CD4-positive, alpha-beta T cell (primary cell): ENCODE results near the gene MEGF8. TPM values are rescaled to one million over a fixed set of nuclear protein-coding genes. Genes with fewer than 3 reads are reported as not detected.

Experiments
- ATAC-seq: fragments of 200-7000 bp; cut with Tn5 transposase; one replicate; pipeline ENCODE4 v1.10.0; 2022; ENCODE audit warnings: mild to moderate bottlenecking; ENCODE audit not compliant: poor library complexity
- CTCF ChIA-PET: fragments of 350-600 bp; sonication (Branson Sonifier 250); formaldehyde crosslinking; loops from one replicate; lab custom pipeline; 2021; ENCODE audit warnings: antibody characterized with exemption, inconsistent platforms; lab: Charles Lee
- POLR2A ChIA-PET: fragments of 350-600 bp; sonication (Branson Sonifier 250); formaldehyde crosslinking; loops from one replicate; lab custom pipeline; 2021; ENCODE audit warnings: antibody characterized with exemption, inconsistent platforms; lab: Charles Lee
- DNase-seq, 14 experiments: peaks; one replicate each; pipeline ENCODE4 v3.0.0-alpha.2; 2013 to 2020; ENCODE audit warnings: mixed read lengths in 2 of 14
- H3K27ac ChIP-seq, 2 donors: one replicate each; pipeline versions ENCODE4 v1.5.1 to v1.7.0; 2013; ENCODE audit warnings: low read length in 2 of 2, low read depth in 1 of 2, mild to moderate bottlenecking in 1 of 2
- H3K27me3 ChIP-seq, 2 experiments: 1 replicate in 1 of 2; 2 replicates in 1 of 2; pipeline versions ENCODE4 v1.6.1 to v1.7.0; 2013; ENCODE audit warnings: low read length in 2 of 2, control low read depth in 1 of 2, mild to moderate bottlenecking in 1 of 2, moderate library complexity in 1 of 2; ENCODE audit not compliant: insufficient read depth in 2 of 2, control insufficient read depth in 1 of 2
- H3K36me3 ChIP-seq: one replicate; pipeline ENCODE4 v1.6.1; 2013; ENCODE audit warnings: low read length, control low read depth; ENCODE audit not compliant: insufficient read depth
- H3K4me1 ChIP-seq: one replicate; pipeline ENCODE4 v1.6.1; 2013; ENCODE audit warnings: low read length, control low read depth; ENCODE audit not compliant: insufficient read depth
- H3K4me3 ChIP-seq: one replicate; pipeline ENCODE4 v1.5.1; 2013; ENCODE audit warnings: mild to moderate bottlenecking, low read length, moderate library complexity
- H3K9me3 ChIP-seq, 2 experiments: 1 replicate in 1 of 2; 2 replicates in 1 of 2; pipeline versions ENCODE4 v1.6.1 to v1.7.0; 2013; ENCODE audit warnings: low read length in 2 of 2, mild to moderate bottlenecking in 2 of 2, control low read depth in 1 of 2, moderate library complexity in 1 of 2; ENCODE audit not compliant: control insufficient read depth in 1 of 2, insufficient read depth in 1 of 2
- H3K27ac Mint-ChIP-seq: one replicate; pipeline ENCODE4 v1.8.0; 2020; ENCODE audit warnings: mixed read lengths
- H3K27me3 Mint-ChIP-seq: one replicate; pipeline ENCODE4 v1.8.0; 2021; ENCODE audit warnings: mixed read lengths
- H3K36me3 Mint-ChIP-seq: one replicate; pipeline ENCODE4 v1.8.0; 2021; ENCODE audit warnings: low read depth, mixed read lengths
- H3K4me1 Mint-ChIP-seq: one replicate; pipeline ENCODE4 v1.8.0; 2021; ENCODE audit warnings: low read depth, mixed read lengths
- H3K4me3 Mint-ChIP-seq: one replicate; pipeline ENCODE4 v1.8.0; 2020; ENCODE audit warnings: mild to moderate bottlenecking, mixed read lengths
- H3K9me3 Mint-ChIP-seq: one replicate; pipeline ENCODE4 v1.8.0; 2020; ENCODE audit warnings: mixed read lengths
- intact Hi-C, 2 experiments: fragments of 100-400 bp; cut with DNase I in 1 of 2; cut with micrococcal nuclease in 1 of 2; formaldehyde crosslinking; loops; one replicate each; pipeline versions ENCODE4 v1.15.1 to v1.9.0; 2023 to 2025; cut with DNase I, micrococcal nuclease
- total RNA-seq, 174 experiments: library from RNA in 2 of 174; stranded (reverse) in 2 of 174; gene quantifications; one replicate each; pipeline ENCODE4 v1.2.3 and lab custom pipeline; 2021 to 2026
- TF ChIP-seq, protein P1 (sequence below): fragments of 200-600 bp; IDR thresholded peaks from one replicate; pipeline ENCODE4 v1.8.0; 2022; ENCODE audit warnings: antibody characterized with exemption, mild to moderate bottlenecking

The MEGF8 gene
- total RNA-seq, 2 experiments from 2014 or later = 4.1 to 4.2 TPM

DNA sequence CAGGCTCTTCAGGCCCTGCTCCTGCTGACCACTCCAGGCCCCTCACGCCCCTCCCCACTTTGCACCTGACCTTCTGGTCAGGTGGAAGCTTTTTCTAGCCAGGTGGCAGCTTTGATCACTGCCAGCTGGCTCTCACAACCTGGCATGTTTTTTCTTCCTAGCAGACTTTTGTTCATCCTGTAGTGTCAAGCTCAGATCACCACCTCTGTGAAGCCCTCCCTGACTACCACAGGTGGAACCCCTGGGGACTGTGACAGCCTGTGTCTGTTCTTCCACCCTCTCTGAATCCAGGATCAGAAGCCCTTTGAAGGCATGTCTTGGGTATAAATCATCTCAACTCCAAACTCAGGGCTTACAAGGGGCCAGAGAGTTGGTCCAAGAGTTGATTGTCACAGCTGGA, 75.0 kb downstream of the MEGF8 start:
- H3K36me3 Mint-ChIP-seq = peaks cover 4% of the 10 kb centered on the region
- H3K4me3 ChIP-seq = no peak overlapping the region
- intact Hi-C loops = loop anchor here in 1 of 2 experiments (10.0 kb wide), 1 partner anchor 286 kb away; no protein-coding TSS in a partner anchor
- DNase-seq (no peak), ATAC-seq (no peak)
- H3K4me1 ChIP-seq = peaks cover 42% of the 10 kb centered on the region
- H3K27ac Mint-ChIP-seq = peak overlapping the region; percentile 49
- no peak overlapping the region for H3K27ac ChIP-seq
- H3K27me3 Mint-ChIP-seq = no peaks in the 10 kb centered on the region
- ChIA-PET CTCF (interaction anchor here (1.1 kb wide), 1 partner anchor 13 kb away, joined by 3 read pairs; no protein-coding TSS in a partner anchor), POLR2A (interaction anchor here (0.6 to 1.9 kb wide), 3 partner anchors 23 to 605 kb away, joined by 3 to 9 read pairs (median 5); partner anchors contain the start of gene POU2F2)
- H3K4me3 Mint-ChIP-seq = peak overlapping the region; percentile 62
- no peaks in the 10 kb centered on the region for H3K9me3 ChIP-seq
- H3K36me3 ChIP-seq = peaks cover 7% of the 10 kb centered on the region
- H3K9me3 Mint-ChIP-seq = no peaks in the 10 kb centered on the region
- peaks cover 51% of the 10 kb centered on the region for H3K4me1 Mint-ChIP-seq
- TF ChIP-seq, protein P1, sequence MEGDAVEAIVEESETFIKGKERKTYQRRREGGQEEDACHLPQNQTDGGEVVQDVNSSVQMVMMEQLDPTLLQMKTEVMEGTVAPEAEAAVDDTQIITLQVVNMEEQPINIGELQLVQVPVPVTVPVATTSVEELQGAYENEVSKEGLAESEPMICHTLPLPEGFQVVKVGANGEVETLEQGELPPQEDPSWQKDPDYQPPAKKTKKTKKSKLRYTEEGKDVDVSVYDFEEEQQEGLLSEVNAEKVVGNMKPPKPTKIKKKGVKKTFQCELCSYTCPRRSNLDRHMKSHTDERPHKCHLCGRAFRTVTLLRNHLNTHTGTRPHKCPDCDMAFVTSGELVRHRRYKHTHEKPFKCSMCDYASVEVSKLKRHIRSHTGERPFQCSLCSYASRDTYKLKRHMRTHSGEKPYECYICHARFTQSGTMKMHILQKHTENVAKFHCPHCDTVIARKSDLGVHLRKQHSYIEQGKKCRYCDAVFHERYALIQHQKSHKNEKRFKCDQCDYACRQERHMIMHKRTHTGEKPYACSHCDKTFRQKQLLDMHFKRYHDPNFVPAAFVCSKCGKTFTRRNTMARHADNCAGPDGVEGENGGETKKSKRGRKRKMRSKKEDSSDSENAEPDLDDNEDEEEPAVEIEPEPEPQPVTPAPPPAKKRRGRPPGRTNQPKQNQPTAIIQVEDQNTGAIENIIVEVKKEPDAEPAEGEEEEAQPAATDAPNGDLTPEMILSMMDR = no peak
- no peaks in the 10 kb centered on the region for H3K27me3 ChIP-seq

DNA sequence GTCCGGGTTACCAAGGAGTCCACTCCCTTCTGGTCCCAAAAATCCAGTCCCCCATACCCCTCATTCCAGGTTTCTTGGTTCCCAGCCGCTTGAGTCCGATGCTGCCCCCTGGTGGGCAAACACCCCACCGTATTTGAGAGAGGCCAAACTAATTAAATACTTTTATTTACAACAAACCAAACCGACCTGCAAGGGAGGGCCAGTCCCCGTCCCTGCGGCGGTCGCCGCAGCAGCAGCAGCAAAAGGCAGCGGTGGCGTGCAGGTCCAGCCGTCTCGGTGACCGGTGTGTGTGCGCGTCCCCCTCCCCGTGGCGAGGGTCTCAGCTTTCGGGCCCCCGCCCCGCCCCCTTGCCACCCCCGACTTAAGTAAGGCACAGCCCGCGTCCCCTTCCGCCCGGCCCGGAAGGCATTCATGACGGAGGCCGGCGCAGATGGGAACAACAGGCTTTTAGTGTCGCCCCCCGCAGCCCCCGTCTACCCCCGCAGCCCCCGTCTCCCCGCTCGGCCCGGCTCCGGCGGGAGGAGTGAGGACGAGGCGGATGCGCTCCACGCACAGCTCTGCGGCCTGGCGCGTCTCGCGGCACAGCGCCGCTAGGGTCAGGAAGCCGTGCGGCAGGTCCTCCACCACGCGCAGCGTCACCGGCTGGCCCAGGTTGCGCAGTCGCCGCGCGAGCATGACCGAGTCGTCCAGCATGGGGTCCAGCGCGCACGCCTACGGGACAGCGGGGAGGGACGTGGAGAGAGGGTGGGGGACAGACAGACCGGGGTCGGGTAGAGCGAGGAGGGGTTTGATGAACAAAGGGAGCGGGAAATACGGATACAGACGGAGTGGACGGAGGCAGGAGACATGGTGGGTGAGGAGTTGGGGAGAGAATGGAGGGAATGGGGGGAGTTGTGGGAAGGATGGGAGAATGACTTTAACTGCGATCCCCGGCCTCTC, 76.2 kb downstream of the MEGF8 start:
- peak overlapping the region; percentile 90 for H3K4me3 Mint-ChIP-seq
- no peaks in the 10 kb centered on the region for H3K9me3 Mint-ChIP-seq
- Histone ChIP-seq H3K4me1 (peaks cover 37% of the 10 kb centered on the region), H3K36me3 (peaks cover 15% of the 10 kb centered on the region), H3K4me3 (peak overlapping the region; percentile 56), H3K9me3 (no peaks in the 10 kb centered on the region), H3K27ac (peak overlapping the region in 1 of 2 donors; percentile 40), H3K27me3 (no peaks in the 10 kb centered on the region)
- TF ChIP-seq, protein P1 = peak; percentile 77
- ChIA-PET CTCF (interaction anchor here (0.8 to 2.1 kb wide), 8 partner anchors 14 to 300 kb away, joined by 3 to 16 read pairs (median 3); no protein-coding TSS in a partner anchor), POLR2A (interaction anchor here (0.6 to 1.9 kb wide), 4 partner anchors 22 to 269 kb away, joined by 3 to 9 read pairs (median 4); partner anchors contain the start of gene POU2F2)
- H3K27ac Mint-ChIP-seq = peak overlapping the region; percentile 75
- H3K36me3 Mint-ChIP-seq = peaks cover 11% of the 10 kb centered on the region
- no peaks in the 10 kb centered on the region for H3K27me3 Mint-ChIP-seq
- peaks cover 46% of the 10 kb centered on the region for H3K4me1 Mint-ChIP-seq
- intact Hi-C loops = loop anchor here (1.0 to 10.0 kb wide), 2 partner anchors 287 to 293 kb away; no protein-coding TSS in a partner anchor
- ATAC-seq = peak; percentile 68
- DNase-seq = peak; percentile 63 to 90 (median 70)

DNA sequence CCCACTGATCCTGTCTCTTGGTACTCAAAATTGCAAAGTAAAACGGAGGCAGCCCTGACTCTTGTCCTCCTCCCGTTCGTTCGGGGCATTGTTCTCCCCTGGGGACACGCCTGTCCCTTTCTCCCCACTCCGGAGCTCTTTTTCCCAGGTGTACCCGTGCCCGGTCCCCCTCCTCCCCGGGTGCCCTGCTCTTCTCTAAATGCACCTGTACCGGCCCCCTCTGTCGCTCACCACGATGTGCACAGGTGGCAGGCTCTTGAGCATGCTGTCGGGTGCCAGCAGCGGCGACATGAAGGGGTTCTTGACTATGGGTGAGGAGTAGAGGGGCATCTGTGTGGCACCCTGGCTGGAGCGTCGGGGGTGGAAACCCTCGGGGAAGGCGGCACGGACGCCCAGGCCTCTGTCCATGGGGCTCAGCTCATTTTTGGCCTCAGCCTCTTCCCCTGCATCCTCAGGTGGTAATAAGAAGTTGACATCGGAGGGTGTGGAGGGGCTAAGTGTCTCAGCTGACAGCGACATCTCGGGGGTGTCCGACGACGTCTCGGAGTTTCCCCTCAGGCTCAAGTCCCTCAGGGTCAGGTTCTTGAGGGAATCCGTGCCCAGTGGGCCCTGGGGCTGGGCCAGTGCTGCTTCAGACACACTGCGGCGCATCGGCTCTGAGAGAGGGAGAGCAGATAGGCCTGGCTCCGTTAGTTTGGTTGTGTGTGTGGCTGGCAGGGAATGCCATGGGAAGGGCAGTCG, 77.1 kb downstream of the MEGF8 start:
- Mint-ChIP-seq H3K27ac (peak overlapping the region; percentile 75), H3K9me3 (no peaks in the 10 kb centered on the region), H3K4me1 (peaks cover 37% of the 10 kb centered on the region), H3K36me3 (peaks cover 16% of the 10 kb centered on the region), H3K4me3 (peak overlapping the region; percentile 90), H3K27me3 (no peaks in the 10 kb centered on the region)
- Histone ChIP-seq H3K9me3 (no peaks in the 10 kb centered on the region), H3K4me1 (peaks cover 27% of the 10 kb centered on the region), H3K36me3 (peaks cover 23% of the 10 kb centered on the region), H3K4me3 (peak overlapping the region; percentile 56), H3K27me3 (no peaks in the 10 kb centered on the region), H3K27ac (no peak overlapping the region)
- ChIA-PET CTCF (interaction anchor here (0.8 to 2.1 kb wide), 5 partner anchors 16 to 47 kb away, joined by 3 to 16 read pairs (median 4); no protein-coding TSS in a partner anchor), POLR2A (interaction anchor here (0.6 to 1.4 kb wide), 2 partner anchors 22 to 126 kb away, joined by 3 read pairs; partner anchors contain the start of gene CEACAM1)
- TF ChIP-seq, protein P1 = no peak
- no peak for DNase-seq
- intact Hi-C loops = loop anchor here in 1 of 2 experiments (10.0 kb wide), 1 partner anchor 288 kb away; no protein-coding TSS in a partner anchor
- no peak for ATAC-seq
